Stomach (tissue), 19 donors: ENCODE data around the gene UBAP1. TPM values are rescaled to one million over a fixed set of nuclear protein-coding genes. Genes with fewer than 3 reads are reported as not detected.
A peak's percentile ranks its signal among the peaks of the same experiment; 100 is the strongest.

Experiments used
- DNase-seq, 2 donors: peaks; one replicate each; pipeline versions ENCODE4 v3.0.0 to v3.0.0-alpha.2; 2013 to 2019
- H3K27ac ChIP-seq, 5 donors: fragments of 200-600 bp in 4 of 5; sonication (generic) in 4 of 5; one replicate each; pipeline ENCODE4 v1.5.1; 2013 to 2019; ENCODE audit warnings: mild to moderate bottlenecking in 1 of 5, moderate library complexity in 1 of 5
- H3K27me3 ChIP-seq, 3 donors: fragments of 200-600 bp; sonication (generic); one replicate each; pipeline ENCODE4 v1.5.1; 2017 to 2019; ENCODE audit warnings: mixed run types in 1 of 3
- H3K36me3 ChIP-seq, 4 donors: fragments of 200-600 bp; sonication (generic); 1 replicate in 3 of 4; 2 replicates in 1 of 4; pipeline ENCODE4 v1.5.1; 2016 to 2019
- H3K4me1 ChIP-seq, 4 donors: fragments of 200-600 bp; sonication (generic); one replicate each; pipeline ENCODE4 v1.5.1; 2016 to 2019
- H3K4me3 ChIP-seq, 4 donors: fragments of 200-600 bp; sonication (generic) in 3 of 4; one replicate each; pipeline ENCODE4 v1.5.1; 2016 to 2019; ENCODE audit warnings: mild to moderate bottlenecking in 1 of 4
- H3K9me3 ChIP-seq, 4 donors: fragments of 200-600 bp; sonication (generic); one replicate each; pipeline ENCODE4 v1.5.1; 2016 to 2019
- EP300 ChIP-seq: sonication (generic); formaldehyde crosslinking; IDR thresholded peaks from one replicate; pipeline ENCODE4 v1.6.1; 2017; ENCODE audit warnings: antibody characterized with exemption
- POLR2A ChIP-seq, 4 donors: fragments of 450-650 bp; IDR thresholded peaks; one replicate each; pipeline ENCODE4 v1.6.1; 2016; ENCODE audit warnings: antibody characterized with exemption in 4 of 4, control low read depth in 2 of 4, mild to moderate bottlenecking in 1 of 4, moderate library complexity in 1 of 4
- POLR2AphosphoS5 ChIP-seq, 3 donors: sonication (generic); formaldehyde crosslinking; IDR thresholded peaks; one replicate each; pipeline ENCODE4 v1.6.1; 2016; ENCODE audit warnings: antibody characterized with exemption in 3 of 3
- WGBS, 5 donors: extraction: QIAGEN DNeasy Blood & Tissue Kit in 3 of 5; methylation state at CpG; one replicate each; pipeline versions ENCODE4 v1.1.5 to v1.1.7; 2013 to 2018; 5-methylcytosine and 5-hydroxymethylcytosine counted together
- intact Hi-C: fragments of 100-400 bp; cut with DNase I; formaldehyde crosslinking; loops from one replicate; pipeline ENCODE4 v1.15.1; 2023; ENCODE audit warnings: low total_unique reads
- long read RNA-seq, 10 donors: transcript quantifications; one replicate each; lab custom pipeline, GENCODE V29; 2026
- polyA plus RNA-seq, 3 donors: library from polyadenylated mRNA; stranded (reverse); fragments of 200-250 nt; gene quantifications; one replicate each; pipeline ENCODE4 v1.2.3, GENCODE V29; 2013
- total RNA-seq, 5 donors: library from RNA; depleted of rRNA; stranded (reverse); fragments of >200 nt; gene quantifications; one replicate each; pipeline versions ENCODE4 v1.1.0 to v1.2.3, GENCODE V29; 2014 to 2016
- TF ChIP-seq, protein P1 (sequence below), 7 experiments: fragments of 450-650 bp in 4 of 7; fragments of 200-600 bp in 3 of 7; sonication (generic) in 3 of 7; IDR thresholded peaks; one replicate each; pipeline ENCODE4 v1.5.1; 2016 to 2019; ENCODE audit warnings: antibody characterized with exemption in 7 of 7, control low read depth in 2 of 7, mild to moderate bottlenecking in 1 of 7
- donor health status: healthy with polysubstance abuse.
- donor health status: Bipolar disorder and iron deficiency.
- donor health status: healthy.

Gene UBAP1
- total RNA-seq (10 to 100 TPM; 17.7 to 53.1 (median 34.9) TPM), polyA plus RNA-seq (10 to 100 TPM; 32.3 to 43.8 (median 33.2) TPM)
- long read RNA-seq, donor 1, transcript UBAP1-201 (7 exons, 2,735 nt): major isoform, 7 of 12 reads
- long read RNA-seq, donor 1, partial matches to known transcripts: 5 of 12 reads
- long read RNA-seq, donor 1, other reads (novel, unspliced or antisense): 0 of 12 reads
- long read RNA-seq, donor 2, partial matches to known transcripts: 11 of 15 reads
- long read RNA-seq, donor 2, other reads (novel, unspliced or antisense): 0 of 15 reads
- long read RNA-seq, donor 3, partial matches to known transcripts: 32 of 34 reads
- long read RNA-seq, donor 3, other reads (novel, unspliced or antisense): 0 of 34 reads
- long read RNA-seq, donor 4, partial matches to known transcripts: 0 of 1 reads
- long read RNA-seq, donor 4, other reads (novel, unspliced or antisense): 0 of 1 reads
- long read RNA-seq, donor 5, transcript UBAP1-201 (7 exons, 2,735 nt): major isoform, 5 of 19 reads
- long read RNA-seq, donor 5, partial matches to known transcripts: 14 of 19 reads
- long read RNA-seq, donor 5, other reads (novel, unspliced or antisense): 0 of 19 reads
- long read RNA-seq, donor 6, transcript UBAP1-201 (7 exons, 2,735 nt): major isoform, 17 of 44 reads
- long read RNA-seq, donor 6, partial matches to known transcripts: 27 of 44 reads
- long read RNA-seq, donor 6, other reads (novel, unspliced or antisense): 0 of 44 reads
- long read RNA-seq, donor 7, transcript UBAP1-201 (7 exons, 2,735 nt): major isoform, 8 of 23 reads
- long read RNA-seq, donor 7, partial matches to known transcripts: 14 of 23 reads
- long read RNA-seq, donor 7, other reads (novel, unspliced or antisense): 0 of 23 reads
- long read RNA-seq, donor 8, transcript UBAP1-201 (7 exons, 2,735 nt): major isoform, 7 of 7 reads
- long read RNA-seq, donor 8, partial matches to known transcripts: 0 of 7 reads
- long read RNA-seq, donor 8, other reads (novel, unspliced or antisense): 0 of 7 reads
- long read RNA-seq, donor 9, partial matches to known transcripts: 14 of 15 reads
- long read RNA-seq, donor 9, other reads (novel, unspliced or antisense): 0 of 15 reads
- long read RNA-seq, donor 10: 0 reads

DNA sequence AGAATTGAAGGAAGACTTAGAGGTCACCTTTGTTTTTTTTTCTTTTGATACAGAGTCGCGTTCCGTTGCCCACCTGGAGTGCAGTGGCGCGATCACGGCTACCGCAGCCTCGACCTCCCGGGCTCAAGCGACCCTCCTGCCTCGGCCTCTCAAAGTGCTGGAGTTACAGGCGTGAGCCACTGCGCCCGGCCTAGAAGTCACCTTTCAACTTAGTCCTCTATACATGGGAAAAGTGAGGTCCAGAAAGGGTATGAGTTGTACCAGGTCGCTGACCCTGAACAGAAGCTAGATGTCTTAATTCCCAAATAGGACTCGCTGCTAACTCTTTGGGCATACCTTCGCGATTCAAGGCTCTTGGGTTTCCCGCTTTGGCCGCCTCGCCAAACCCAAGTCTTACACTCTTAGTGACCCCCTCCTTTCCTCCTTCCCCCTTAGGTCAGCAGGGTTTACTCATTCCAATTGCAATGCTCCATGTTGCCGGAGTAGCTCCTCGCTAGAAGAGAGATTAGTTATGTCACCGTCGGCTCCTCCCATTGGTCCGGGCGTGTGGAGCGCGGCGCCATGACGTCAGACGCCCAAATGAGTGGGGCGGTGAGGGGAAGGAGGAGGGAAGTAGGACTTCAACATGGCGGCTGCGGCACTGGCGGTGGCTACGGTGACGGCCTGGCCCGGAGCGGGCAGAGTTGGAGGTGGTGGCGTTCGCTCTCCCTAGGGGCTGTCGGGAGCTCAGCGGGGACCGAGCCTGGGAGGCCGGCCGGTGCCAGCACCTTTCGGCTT is at the start of gene UBAP1:
UBAP1 (plus strand) TSS at position 608 of the 777 bp plus-strand sequence. CDS start 41,872 bp downstream, outside the sequence.
- no peaks in the 10 kb centered on the region for H3K9me3 ChIP-seq
- H3K36me3 ChIP-seq: peaks cover 0 to 5% (median 0%) of the 10 kb centered on the region in 4 donors
- H3K27me3 ChIP-seq: no peaks in the 10 kb centered on the region
- WGBS, 5 donors: 0 to 1% (median 0%) methylated on average over 48 of the region's 48 CpGs
- peak within 1 kb of the TSS; percentile 68 to 89 (median 83) for H3K4me3 ChIP-seq
- TF ChIP-seq POLR2AphosphoS5 (IDR thresholded peaks at IDR 0.05): peak; percentile 96 to 98 (median 96)
- TF ChIP-seq POLR2A (IDR thresholded peaks at IDR 0.05): peak in 2 of 4 donors; percentile 71 to 95
- TF ChIP-seq, protein P1, sequence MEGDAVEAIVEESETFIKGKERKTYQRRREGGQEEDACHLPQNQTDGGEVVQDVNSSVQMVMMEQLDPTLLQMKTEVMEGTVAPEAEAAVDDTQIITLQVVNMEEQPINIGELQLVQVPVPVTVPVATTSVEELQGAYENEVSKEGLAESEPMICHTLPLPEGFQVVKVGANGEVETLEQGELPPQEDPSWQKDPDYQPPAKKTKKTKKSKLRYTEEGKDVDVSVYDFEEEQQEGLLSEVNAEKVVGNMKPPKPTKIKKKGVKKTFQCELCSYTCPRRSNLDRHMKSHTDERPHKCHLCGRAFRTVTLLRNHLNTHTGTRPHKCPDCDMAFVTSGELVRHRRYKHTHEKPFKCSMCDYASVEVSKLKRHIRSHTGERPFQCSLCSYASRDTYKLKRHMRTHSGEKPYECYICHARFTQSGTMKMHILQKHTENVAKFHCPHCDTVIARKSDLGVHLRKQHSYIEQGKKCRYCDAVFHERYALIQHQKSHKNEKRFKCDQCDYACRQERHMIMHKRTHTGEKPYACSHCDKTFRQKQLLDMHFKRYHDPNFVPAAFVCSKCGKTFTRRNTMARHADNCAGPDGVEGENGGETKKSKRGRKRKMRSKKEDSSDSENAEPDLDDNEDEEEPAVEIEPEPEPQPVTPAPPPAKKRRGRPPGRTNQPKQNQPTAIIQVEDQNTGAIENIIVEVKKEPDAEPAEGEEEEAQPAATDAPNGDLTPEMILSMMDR (IDR thresholded peaks at IDR 0.05): no peak
- TF ChIP-seq EP300: no peak
- H3K4me1 ChIP-seq: peaks cover 0 to 49% (median 21%) of the 10 kb centered on the region in 4 donors
- intact Hi-C loops: no loop called here
- peak within 1 kb of the TSS; percentile 96 to 99 (median 98) for H3K27ac ChIP-seq
- DNase-seq: peak; percentile 98 to 99

DNA sequence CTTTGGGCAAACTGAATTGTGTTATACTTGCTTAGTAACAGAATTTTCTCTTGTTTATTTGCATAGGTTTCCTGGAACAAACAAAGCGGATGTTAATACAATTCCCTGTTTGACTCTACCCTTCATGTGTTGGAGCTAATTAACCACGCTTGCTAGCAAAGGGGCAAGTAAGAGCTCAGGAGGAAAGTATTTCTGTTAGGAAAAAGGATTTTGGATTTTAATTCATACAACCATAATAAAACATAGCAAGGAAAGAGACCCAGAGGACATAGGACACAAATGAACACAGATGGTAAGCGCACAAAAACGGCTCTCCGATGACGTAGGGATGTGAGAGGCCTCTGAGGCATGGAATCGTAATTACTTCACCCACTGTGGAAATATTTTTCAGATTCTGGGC is 47.3 kb upstream of the UBAP1 start:
- intact Hi-C loops: no loop called here
- 90 to 95% (median 93%) methylated on average over 7 of the region's 7 CpGs for WGBS, 5 donors
- no peaks in the 10 kb centered on the region for H3K9me3 ChIP-seq
- no peak overlapping the region for H3K4me3 ChIP-seq
- no peak overlapping the region for H3K27ac ChIP-seq
- no peaks in the 10 kb centered on the region for H3K27me3 ChIP-seq
- peaks cover 4 to 9% (median 6%) of the 10 kb centered on the region in 4 donors for H3K4me1 ChIP-seq
- TF ChIP-seq POLR2AphosphoS5 (IDR thresholded peaks at IDR 0.05) (no peak), POLR2A (IDR thresholded peaks at IDR 0.05) (no peak), EP300 (no peak)
- TF ChIP-seq, protein P1 (IDR thresholded peaks at IDR 0.05): no peak
- no peak for DNase-seq
- no peaks in the 10 kb centered on the region for H3K36me3 ChIP-seq

DNA sequence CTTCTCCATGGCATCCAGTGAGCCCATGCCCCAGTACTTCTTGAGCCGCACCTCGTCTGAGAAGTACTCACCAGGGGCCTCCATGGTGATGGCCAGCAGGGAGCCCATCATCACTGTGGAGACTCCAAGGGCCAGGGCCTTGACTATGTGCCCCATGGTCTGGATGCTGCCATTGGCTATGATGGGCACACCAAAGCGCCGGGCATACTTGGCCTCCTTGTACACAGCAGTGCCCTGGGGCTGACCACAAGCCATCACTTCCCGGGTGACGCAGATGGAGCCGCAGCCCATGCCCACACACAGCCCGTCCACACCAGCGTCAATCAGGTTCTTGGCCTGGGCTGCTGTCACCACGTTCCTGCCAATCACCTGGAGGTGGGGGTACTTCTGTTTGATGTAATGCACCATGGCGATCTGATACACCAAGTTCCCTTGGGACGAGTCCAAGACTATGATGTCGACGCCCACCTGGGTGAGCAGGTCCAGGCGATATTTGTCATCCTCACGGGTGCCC is 45.4 kb upstream of the UBAP1 start:
- Histone ChIP-seq H3K4me3 (no peak overlapping the region), H3K36me3 (no peaks in the 10 kb centered on the region), H3K9me3 (no peaks in the 10 kb centered on the region), H3K27me3 (no peaks in the 10 kb centered on the region), H3K27ac (no peak overlapping the region), H3K4me1 (no peaks in the 10 kb centered on the region)
- TF ChIP-seq POLR2A (IDR thresholded peaks at IDR 0.05) (no peak), EP300 (no peak), POLR2AphosphoS5 (IDR thresholded peaks at IDR 0.05) (no peak)
- TF ChIP-seq, protein P1 (IDR thresholded peaks at IDR 0.05): no peak
- DNase-seq: no peak
- intact Hi-C loops: no loop called here
- 83 to 97% (median 87%) methylated on average over 5 to 16 of the region's 16 CpGs for WGBS, 5 donors
